ENCODE data around the gene CAMKK2.

- TF ChIP-seq CTCF (IDR thresholded peaks at IDR 0.05; ENCODE audit: low read depth, low read length, poor library complexity, severe bottlenecking): no peak
- no peak for TF ChIP-seq EZH2phosphoT487 (IDR thresholded peaks at IDR 0.05; ENCODE audit: borderline replicate concordance, low read length)
Measured at GRCh38 chr12:121245031-121245430, 51.5 kb downstream of the CAMKK2 start.

Data from DOHH2 (cell line).